HG03460 (cell line): ENCODE results near the gene RALBP1.
"Not testable (repeated sequence)": the region's sequence is repeated elsewhere in the genome, so short reads cannot be mapped to it uniquely, and the experiment has no call there.

Experiments
- ATAC-seq: cut with Tn5 transposase; IDR thresholded peaks from one replicate; pipeline ENCODE4 v1.9.1; 2021; ENCODE audit not compliant: unreplicated experiment

RALBP1 gene

GRCh38 chr18:9474983-9475642 lies at the start of gene RALBP1:
Gene RALBP1, plus strand, starts transcription at chr18:9475513. Its CDS starts 37,533 bp downstream, at chr18:9513046.
- peak; percentile 91 for ATAC-seq

- no peak for ATAC-seq
Measured at GRCh38 chr18:9426753-9427152, 48.6 kb upstream of the RALBP1 start.

- no peak for ATAC-seq
Measured at GRCh38 chr18:9428301-9428706, 47.0 kb upstream of the RALBP1 start.

GRCh38 chr18:9428862-9429661 lies 46.3 kb upstream of the RALBP1 start:
- no peak for ATAC-seq

GRCh38 chr18:9429662-9429993 lies 45.7 kb upstream of the RALBP1 start:
- no peak for ATAC-seq

GRCh38 chr18:9430315-9430714 lies 45.0 kb upstream of the RALBP1 start:
- ATAC-seq = not testable (repeated sequence)

- no peak for ATAC-seq
Measured at GRCh38 chr18:9431296-9431695, 44.0 kb upstream of the RALBP1 start.

GRCh38 chr18:9433122-9433521 lies 42.2 kb upstream of the RALBP1 start:
- not testable (repeated sequence) for ATAC-seq

GRCh38 chr18:9433671-9434121 lies 41.6 kb upstream of the RALBP1 start:
- ATAC-seq = no peak

- ATAC-seq = no peak
Measured at GRCh38 chr18:9434122-9434701, 41.1 kb upstream of the RALBP1 start.

GRCh38 chr18:9435041-9435440 lies 40.3 kb upstream of the RALBP1 start:
- ATAC-seq = no peak

GRCh38 chr18:9436206-9436929 lies 38.9 kb upstream of the RALBP1 start:
- ATAC-seq = no peak

- no peak for ATAC-seq
Measured at GRCh38 chr18:9437021-9437437, 38.3 kb upstream of the RALBP1 start.

- ATAC-seq = no peak
Measured at GRCh38 chr18:9437672-9438071, 37.6 kb upstream of the RALBP1 start.

- no peak for ATAC-seq
Measured at GRCh38 chr18:9441061-9441460, 34.3 kb upstream of the RALBP1 start.

GRCh38 chr18:9444549-9444948 lies 30.8 kb upstream of the RALBP1 start:
- ATAC-seq = no peak

GRCh38 chr18:9446839-9447238 lies 28.5 kb upstream of the RALBP1 start:
- no peak for ATAC-seq

- no peak for ATAC-seq
Measured at GRCh38 chr18:9447334-9447733, 28.0 kb upstream of the RALBP1 start.

GRCh38 chr18:9449600-9450414 lies 25.5 kb upstream of the RALBP1 start:
- no peak for ATAC-seq

GRCh38 chr18:9450920-9451319 lies 24.4 kb upstream of the RALBP1 start:
- ATAC-seq = not testable (repeated sequence)

GRCh38 chr18:9453283-9453682 lies 22.0 kb upstream of the RALBP1 start:
- ATAC-seq = no peak
